HEK293 (cell line): ENCODE results near the gene GATA2.

Source experiments
- GLI4 ChIP-seq: fragments of 450-650 bp; formaldehyde crosslinking; IDR thresholded peaks from 2 replicates; pipeline ENCODE4 v1.5.1; 2016; ENCODE audit warnings: missing biosample characterization, missing genetic modification characterization
- ZBTB1 ChIP-seq: fragments of 450-650 bp; formaldehyde crosslinking; IDR thresholded peaks from 2 replicates; pipeline ENCODE4 v1.5.1; 2016; ENCODE audit warnings: missing biosample characterization, missing genetic modification characterization
- ZBTB8A ChIP-seq: fragments of 450-650 bp; formaldehyde crosslinking; IDR thresholded peaks from 2 replicates; pipeline ENCODE4 v1.5.1; 2016; ENCODE audit warnings: missing biosample characterization, missing genetic modification characterization
- ZNF114 ChIP-seq: fragments of 450-650 bp; formaldehyde crosslinking; IDR thresholded peaks from 2 replicates; pipeline ENCODE4 v1.5.0; 2017; ENCODE audit warnings: missing biosample characterization, missing genetic modification characterization
- ZNF155 ChIP-seq: fragments of 450-650 bp; formaldehyde crosslinking; IDR thresholded peaks from 2 replicates; pipeline ENCODE4 v1.5.1; 2016; ENCODE audit warnings: missing biosample characterization, missing genetic modification characterization
- ZNF221 ChIP-seq: fragments of 450-650 bp; formaldehyde crosslinking; IDR thresholded peaks from 2 replicates; pipeline ENCODE4 v1.5.1; 2017; ENCODE audit warnings: missing biosample characterization, missing genetic modification characterization, borderline replicate concordance
- ZNF350 ChIP-seq: fragments of 450-650 bp; formaldehyde crosslinking; IDR thresholded peaks from 2 replicates; pipeline ENCODE4 v1.5.0; 2017; ENCODE audit warnings: missing biosample characterization, mild to moderate bottlenecking, missing genetic modification characterization
- ZNF658 ChIP-seq: fragments of 450-650 bp; formaldehyde crosslinking; IDR thresholded peaks from 2 replicates; pipeline ENCODE4; 2016; ENCODE audit warnings: missing biosample characterization, missing genetic modification characterization
- TF ChIP-seq, protein P1 (sequence below): fragments of 450-650 bp; formaldehyde crosslinking; IDR thresholded peaks from 2 replicates; pipeline ENCODE4 v1.5.1; 2016; ENCODE audit warnings: missing biosample characterization, missing genetic modification characterization
- TF ChIP-seq, protein P2 (sequence below): IDR thresholded peaks from 2 replicates; pipeline ENCODE4 v1.6.1; 2011; ENCODE audit warnings: mild to moderate bottlenecking, low read depth, low read length, borderline replicate concordance
- TF ChIP-seq, protein P3 (sequence below): fragments of 450-650 bp; formaldehyde crosslinking; IDR thresholded peaks from 2 replicates; pipeline ENCODE4 v1.5.1; 2017; ENCODE audit warnings: missing biosample characterization, missing genetic modification characterization
- TF ChIP-seq, protein P4 (sequence below): fragments of 450-650 bp; IDR thresholded peaks from 2 replicates; pipeline ENCODE4 v1.5.1; 2018; ENCODE audit warnings: missing biosample characterization, mild to moderate bottlenecking, missing genetic modification characterization
- TF ChIP-seq, protein P5 (sequence below): fragments of 450-650 bp; formaldehyde crosslinking; IDR thresholded peaks from 2 replicates; pipeline ENCODE4 v1.5.1; 2016; ENCODE audit warnings: missing biosample characterization, missing genetic modification characterization
- TF ChIP-seq, protein P6 (sequence below): fragments of 450-650 bp; formaldehyde crosslinking; IDR thresholded peaks from 2 replicates; pipeline ENCODE4 v1.5.1; 2016; ENCODE audit warnings: missing biosample characterization, missing genetic modification characterization

DNA sequence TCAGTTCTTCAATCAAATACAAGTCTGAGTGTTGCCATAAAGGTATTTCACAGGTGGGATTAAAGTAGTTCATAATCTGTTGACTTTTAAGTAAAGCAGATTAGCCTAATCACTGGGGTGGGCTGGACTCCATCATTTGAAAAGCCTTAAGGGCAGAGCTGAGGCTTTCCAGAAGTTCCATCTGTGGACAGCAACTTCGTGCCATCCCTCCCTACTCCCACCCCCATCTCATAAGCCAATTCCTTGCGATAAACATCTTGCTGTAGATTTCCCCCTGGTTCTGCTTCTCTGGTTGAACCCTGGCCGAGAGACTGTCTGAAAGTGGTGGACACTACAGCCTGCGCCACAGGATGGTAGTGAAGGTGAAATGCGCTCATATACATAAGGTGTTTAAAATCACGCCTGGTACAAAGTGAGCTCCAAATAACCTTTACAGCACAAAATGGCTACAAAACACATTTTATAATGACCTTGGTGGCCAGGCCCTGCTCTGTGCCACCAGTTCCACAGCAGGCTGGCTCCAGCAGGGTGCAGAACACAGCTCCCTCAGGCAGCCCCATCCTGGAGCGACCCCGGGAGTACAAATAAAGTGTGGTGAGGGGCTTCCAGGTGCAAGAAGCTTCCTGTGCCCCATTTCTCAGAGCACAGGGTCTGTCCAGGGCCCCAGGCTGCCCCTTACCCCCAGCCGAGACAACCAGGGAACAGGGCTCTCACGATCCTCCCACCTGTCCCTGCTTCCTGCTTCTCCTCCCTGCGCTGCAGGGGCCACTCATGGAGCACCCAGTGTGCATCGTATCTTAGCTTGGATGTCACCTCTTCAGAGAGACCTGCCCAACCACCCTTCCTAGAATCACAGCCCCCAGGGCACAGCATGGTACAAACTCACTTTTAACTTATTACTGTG, 25.8 kb upstream of the GATA2 start:
- TF ChIP-seq, protein P1, sequence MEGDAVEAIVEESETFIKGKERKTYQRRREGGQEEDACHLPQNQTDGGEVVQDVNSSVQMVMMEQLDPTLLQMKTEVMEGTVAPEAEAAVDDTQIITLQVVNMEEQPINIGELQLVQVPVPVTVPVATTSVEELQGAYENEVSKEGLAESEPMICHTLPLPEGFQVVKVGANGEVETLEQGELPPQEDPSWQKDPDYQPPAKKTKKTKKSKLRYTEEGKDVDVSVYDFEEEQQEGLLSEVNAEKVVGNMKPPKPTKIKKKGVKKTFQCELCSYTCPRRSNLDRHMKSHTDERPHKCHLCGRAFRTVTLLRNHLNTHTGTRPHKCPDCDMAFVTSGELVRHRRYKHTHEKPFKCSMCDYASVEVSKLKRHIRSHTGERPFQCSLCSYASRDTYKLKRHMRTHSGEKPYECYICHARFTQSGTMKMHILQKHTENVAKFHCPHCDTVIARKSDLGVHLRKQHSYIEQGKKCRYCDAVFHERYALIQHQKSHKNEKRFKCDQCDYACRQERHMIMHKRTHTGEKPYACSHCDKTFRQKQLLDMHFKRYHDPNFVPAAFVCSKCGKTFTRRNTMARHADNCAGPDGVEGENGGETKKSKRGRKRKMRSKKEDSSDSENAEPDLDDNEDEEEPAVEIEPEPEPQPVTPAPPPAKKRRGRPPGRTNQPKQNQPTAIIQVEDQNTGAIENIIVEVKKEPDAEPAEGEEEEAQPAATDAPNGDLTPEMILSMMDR, result no peak
- TF ChIP-seq, protein P2, sequence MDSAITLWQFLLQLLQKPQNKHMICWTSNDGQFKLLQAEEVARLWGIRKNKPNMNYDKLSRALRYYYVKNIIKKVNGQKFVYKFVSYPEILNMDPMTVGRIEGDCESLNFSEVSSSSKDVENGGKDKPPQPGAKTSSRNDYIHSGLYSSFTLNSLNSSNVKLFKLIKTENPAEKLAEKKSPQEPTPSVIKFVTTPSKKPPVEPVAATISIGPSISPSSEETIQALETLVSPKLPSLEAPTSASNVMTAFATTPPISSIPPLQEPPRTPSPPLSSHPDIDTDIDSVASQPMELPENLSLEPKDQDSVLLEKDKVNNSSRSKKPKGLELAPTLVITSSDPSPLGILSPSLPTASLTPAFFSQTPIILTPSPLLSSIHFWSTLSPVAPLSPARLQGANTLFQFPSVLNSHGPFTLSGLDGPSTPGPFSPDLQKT, result no peak
- TF ChIP-seq GLI4 (tag by site-specific recombination) (no peak), ZNF221 (tag by site-specific recombination) (no peak), ZNF658 (tag by site-specific recombination) (no peak), ZNF350 (tag by site-specific recombination) (no peak), ZNF155 (tag by site-specific recombination) (no peak), ZBTB1 (tag by site-specific recombination) (no peak), ZNF114 (no peak), ZBTB8A (tag by site-specific recombination) (no peak)
- TF ChIP-seq, protein P3, sequence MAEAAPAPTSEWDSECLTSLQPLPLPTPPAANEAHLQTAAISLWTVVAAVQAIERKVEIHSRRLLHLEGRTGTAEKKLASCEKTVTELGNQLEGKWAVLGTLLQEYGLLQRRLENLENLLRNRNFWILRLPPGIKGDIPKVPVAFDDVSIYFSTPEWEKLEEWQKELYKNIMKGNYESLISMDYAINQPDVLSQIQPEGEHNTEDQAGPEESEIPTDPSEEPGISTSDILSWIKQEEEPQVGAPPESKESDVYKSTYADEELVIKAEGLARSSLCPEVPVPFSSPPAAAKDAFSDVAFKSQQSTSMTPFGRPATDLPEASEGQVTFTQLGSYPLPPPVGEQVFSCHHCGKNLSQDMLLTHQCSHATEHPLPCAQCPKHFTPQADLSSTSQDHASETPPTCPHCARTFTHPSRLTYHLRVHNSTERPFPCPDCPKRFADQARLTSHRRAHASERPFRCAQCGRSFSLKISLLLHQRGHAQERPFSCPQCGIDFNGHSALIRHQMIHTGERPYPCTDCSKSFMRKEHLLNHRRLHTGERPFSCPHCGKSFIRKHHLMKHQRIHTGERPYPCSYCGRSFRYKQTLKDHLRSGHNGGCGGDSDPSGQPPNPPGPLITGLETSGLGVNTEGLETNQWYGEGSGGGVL, result no peak
- TF ChIP-seq, protein P4, sequence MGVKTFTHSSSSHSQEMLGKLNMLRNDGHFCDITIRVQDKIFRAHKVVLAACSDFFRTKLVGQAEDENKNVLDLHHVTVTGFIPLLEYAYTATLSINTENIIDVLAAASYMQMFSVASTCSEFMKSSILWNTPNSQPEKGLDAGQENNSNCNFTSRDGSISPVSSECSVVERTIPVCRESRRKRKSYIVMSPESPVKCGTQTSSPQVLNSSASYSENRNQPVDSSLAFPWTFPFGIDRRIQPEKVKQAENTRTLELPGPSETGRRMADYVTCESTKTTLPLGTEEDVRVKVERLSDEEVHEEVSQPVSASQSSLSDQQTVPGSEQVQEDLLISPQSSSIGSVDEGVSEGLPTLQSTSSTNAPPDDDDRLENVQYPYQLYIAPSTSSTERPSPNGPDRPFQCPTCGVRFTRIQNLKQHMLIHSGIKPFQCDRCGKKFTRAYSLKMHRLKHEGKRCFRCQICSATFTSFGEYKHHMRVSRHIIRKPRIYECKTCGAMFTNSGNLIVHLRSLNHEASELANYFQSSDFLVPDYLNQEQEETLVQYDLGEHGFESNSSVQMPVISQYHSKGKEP (tag by site-specific recombination), result no peak
- TF ChIP-seq, protein P5, sequence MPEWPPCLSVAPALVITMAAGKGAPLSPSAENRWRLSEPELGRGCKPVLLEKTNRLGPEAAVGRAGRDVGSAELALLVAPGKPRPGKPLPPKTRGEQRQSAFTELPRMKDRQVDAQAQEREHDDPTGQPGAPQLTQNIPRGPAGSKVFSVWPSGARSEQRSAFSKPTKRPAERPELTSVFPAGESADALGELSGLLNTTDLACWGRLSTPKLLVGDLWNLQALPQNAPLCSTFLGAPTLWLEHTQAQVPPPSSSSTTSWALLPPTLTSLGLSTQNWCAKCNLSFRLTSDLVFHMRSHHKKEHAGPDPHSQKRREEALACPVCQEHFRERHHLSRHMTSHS (tag by site-specific recombination), result no peak
- TF ChIP-seq, protein P6, sequence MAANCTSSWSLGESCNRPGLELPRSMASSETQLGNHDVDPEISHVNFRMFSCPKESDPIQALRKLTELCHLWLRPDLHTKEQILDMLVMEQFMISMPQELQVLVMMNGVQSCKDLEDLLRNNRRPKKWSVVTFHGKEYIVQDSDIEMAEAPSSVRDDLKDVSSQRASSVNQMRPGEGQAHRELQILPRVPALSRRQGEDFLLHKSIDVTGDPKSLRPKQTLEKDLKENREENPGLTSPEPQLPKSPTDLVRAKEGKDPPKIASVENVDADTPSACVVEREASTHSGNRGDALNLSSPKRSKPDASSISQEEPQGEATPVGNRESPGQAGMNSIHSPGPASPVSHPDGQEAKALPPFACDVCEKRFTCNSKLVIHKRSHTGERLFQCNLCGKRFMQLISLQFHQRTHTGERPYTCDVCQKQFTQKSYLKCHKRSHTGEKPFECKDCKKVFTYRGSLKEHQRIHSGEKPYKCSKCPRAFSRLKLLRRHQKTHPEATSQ (tag by site-specific recombination), result no peak
